DND-41 (cell line): ENCODE data around the gene SPSB4.

ENCODE experiments used
- ATAC-seq: fragments of 200-7000 bp; cut with Tn5 transposase; 3 replicates; pipeline ENCODE4 v1.9.1; 2021; ENCODE audit warnings: low read depth; ENCODE audit not compliant: insufficient read depth
- DNase-seq: peaks from one replicate; pipeline ENCODE4 v3.0.0-alpha.2; 2020
- H2AFZ ChIP-seq: 2 replicates; pipeline ENCODE4 v1.6.0; 2012; ENCODE audit warnings: low read depth, low read length
- H3K27ac ChIP-seq: 2 replicates; pipeline ENCODE4 v1.5.1; 2012; ENCODE audit warnings: low read length, inconsistent platforms
- H3K27me3 ChIP-seq: fragments of 200-600 bp; sonication (generic); 2 replicates; pipeline ENCODE4 v1.6.0; 2012; ENCODE audit warnings: low read length, mild to moderate bottlenecking, inconsistent platforms; ENCODE audit not compliant: insufficient read depth, poor library complexity
- H3K36me3 ChIP-seq: 2 replicates; pipeline ENCODE4 v1.5.1; 2012; ENCODE audit warnings: low read length, inconsistent platforms; ENCODE audit not compliant: insufficient read depth
- H3K4me1 ChIP-seq: 2 replicates; pipeline ENCODE4 v1.5.1; 2012; ENCODE audit warnings: mild to moderate bottlenecking, low read length; ENCODE audit not compliant: insufficient read depth
- H3K4me2 ChIP-seq: 2 replicates; pipeline ENCODE4 v1.6.0; 2012; ENCODE audit warnings: mild to moderate bottlenecking, moderate library complexity, low read length, inconsistent platforms; ENCODE audit not compliant: insufficient read depth
- H3K4me3 ChIP-seq, 2 experiments: fragments of 200-600 bp in 1 of 2; shearing (Covaris generic) in 1 of 2; 2 replicates each; pipeline ENCODE4 v1.5.1; 2012 to 2016; ENCODE audit warnings: inconsistent platforms in 2 of 2, low read length in 2 of 2, mild to moderate bottlenecking in 2 of 2, low read depth in 1 of 2, moderate library complexity in 1 of 2
- H3K79me2 ChIP-seq: 2 replicates; pipeline ENCODE4 v1.6.0; 2012; ENCODE audit warnings: low read length, inconsistent platforms; ENCODE audit not compliant: insufficient read depth
- H3K9ac ChIP-seq: 2 replicates; pipeline ENCODE4 v1.6.0; 2012; ENCODE audit warnings: low read depth, mild to moderate bottlenecking, inconsistent platforms, low read length, moderate library complexity
- H3K9me3 ChIP-seq: 2 replicates; pipeline ENCODE4 v1.5.1; 2012; ENCODE audit warnings: low read length, moderate library complexity, mild to moderate bottlenecking, inconsistent platforms; ENCODE audit not compliant: insufficient read depth, severe bottlenecking
- H4K20me1 ChIP-seq: 2 replicates; pipeline ENCODE4 v1.6.0; 2012; ENCODE audit warnings: low read length; ENCODE audit not compliant: insufficient read depth
- CTCF ChIP-seq: IDR thresholded peaks from 2 replicates; pipeline ENCODE4 v1.5.1; 2012; ENCODE audit warnings: borderline replicate concordance, low read length, moderate library complexity, mild to moderate bottlenecking; ENCODE audit not compliant: poor library complexity, severe bottlenecking; ENCODE audit errors: extremely low read depth
- EZH2 ChIP-seq: IDR thresholded peaks from 3 replicates; pipeline ENCODE4 v1.6.1; 2012; ENCODE audit warnings: borderline replicate concordance, low read depth, mild to moderate bottlenecking, moderate library complexity, low read length, inconsistent platforms; ENCODE audit not compliant: severe bottlenecking

Gene SPSB4

GRCh38 chr3:141192345-141192744, 141.2 kb downstream of the SPSB4 start:
- no peaks in the 10 kb centered on the region for H3K9me3 ChIP-seq
- H4K20me1 ChIP-seq, result no peaks in the 10 kb centered on the region
- ATAC-seq (peak; percentile 100), DNase-seq (peak; percentile 97)
- peaks cover 20% of the 10 kb centered on the region for H3K4me1 ChIP-seq
- H3K79me2 ChIP-seq, result no peaks in the 10 kb centered on the region
- H3K27ac ChIP-seq, result peak overlapping the region; percentile 7
- H3K4me3 ChIP-seq, result no peak overlapping the region
- TF ChIP-seq EZH2, result no peak
- TF ChIP-seq CTCF, result peak; percentile 100
- peak overlapping the region; percentile 51 for H2AFZ ChIP-seq
- no peak overlapping the region for H3K9ac ChIP-seq
- no peaks in the 10 kb centered on the region for H3K36me3 ChIP-seq
- no peaks in the 10 kb centered on the region for H3K27me3 ChIP-seq
- peak overlapping the region; percentile 1; the same call in 1 of the 2 replicates for H3K4me2 ChIP-seq

GRCh38 chr3:141193066-141193830, 142.1 kb downstream of the SPSB4 start:
- Histone ChIP-seq H3K4me3 (no peak overlapping the region), H3K4me2 (no peak overlapping the region), H3K9me3 (no peaks in the 10 kb centered on the region), H3K27me3 (no peaks in the 10 kb centered on the region), H3K79me2 (no peaks in the 10 kb centered on the region), H3K27ac (peak overlapping the region; percentile 7), H3K4me1 (peaks cover 20% of the 10 kb centered on the region), H3K36me3 (no peaks in the 10 kb centered on the region), H2AFZ (peak overlapping the region; percentile 20; the same call in 1 of the 2 replicates), H4K20me1 (no peaks in the 10 kb centered on the region), H3K9ac (no peak overlapping the region)
- DNase-seq, result peak; percentile 16
- no peak for ATAC-seq
- no peak for TF ChIP-seq CTCF
- TF ChIP-seq EZH2, result no peak
